Fibroblast of gingiva (primary cell): ENCODE results near the gene MAN2A1.

Experiments
- DNase-seq: peaks from one replicate; pipeline ENCODE4 v3.0.0-alpha.2; 2011; ENCODE audit warnings: low read depth

The MAN2A1 gene

DNA sequence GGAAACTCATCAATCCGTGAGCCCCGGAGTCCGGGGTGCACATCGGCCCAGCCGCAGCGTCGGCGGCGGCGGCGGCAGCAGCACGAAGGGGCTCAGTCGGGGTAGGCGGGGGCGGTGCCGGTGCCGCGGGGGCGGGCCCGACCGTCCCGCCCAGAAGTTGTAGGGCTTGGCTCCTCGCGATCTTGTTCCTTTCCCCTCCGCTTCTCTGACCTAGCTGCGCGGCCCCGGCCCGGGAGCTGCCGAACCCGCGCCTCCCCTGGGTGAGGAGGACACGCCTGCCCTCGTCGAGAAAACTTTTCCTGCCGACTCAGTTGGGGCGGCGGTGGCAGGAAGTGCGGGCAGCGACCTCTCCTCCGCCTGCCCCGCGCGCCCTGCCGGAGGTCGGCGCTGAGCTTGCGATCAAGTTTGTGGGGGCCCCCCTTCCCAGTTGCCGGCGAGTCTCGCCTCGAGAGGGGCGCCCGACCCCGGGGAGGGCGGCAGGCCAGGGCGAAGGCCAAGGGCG, at the start of gene MAN2A1:
Gene MAN2A1, plus strand, starts transcription at position 188 of the 502 bp plus-strand sequence. CDS start 491 bp downstream, outside the sequence.
- DNase-seq: peak; percentile 73

DNA sequence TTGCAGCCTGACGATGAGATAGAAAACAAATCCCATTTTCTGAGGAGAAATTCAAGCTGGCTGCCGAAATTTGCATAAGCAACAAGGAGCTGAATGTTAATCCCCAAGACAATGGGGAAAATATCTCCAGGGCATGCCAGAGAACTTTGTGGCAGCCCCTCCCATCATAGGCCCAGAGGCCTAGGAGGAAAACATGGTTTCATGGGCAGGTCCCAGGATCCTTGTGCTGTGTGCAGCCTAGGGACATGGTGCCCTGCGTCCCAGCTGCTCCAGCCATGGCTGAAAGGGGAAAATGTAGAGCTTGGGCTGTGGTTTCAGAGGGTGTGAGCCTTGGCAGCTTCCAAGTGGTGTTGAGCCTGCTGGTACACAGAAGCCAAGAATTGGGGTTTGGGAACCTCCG, 48.8 kb upstream of the MAN2A1 start:
- no peak for DNase-seq

DNA sequence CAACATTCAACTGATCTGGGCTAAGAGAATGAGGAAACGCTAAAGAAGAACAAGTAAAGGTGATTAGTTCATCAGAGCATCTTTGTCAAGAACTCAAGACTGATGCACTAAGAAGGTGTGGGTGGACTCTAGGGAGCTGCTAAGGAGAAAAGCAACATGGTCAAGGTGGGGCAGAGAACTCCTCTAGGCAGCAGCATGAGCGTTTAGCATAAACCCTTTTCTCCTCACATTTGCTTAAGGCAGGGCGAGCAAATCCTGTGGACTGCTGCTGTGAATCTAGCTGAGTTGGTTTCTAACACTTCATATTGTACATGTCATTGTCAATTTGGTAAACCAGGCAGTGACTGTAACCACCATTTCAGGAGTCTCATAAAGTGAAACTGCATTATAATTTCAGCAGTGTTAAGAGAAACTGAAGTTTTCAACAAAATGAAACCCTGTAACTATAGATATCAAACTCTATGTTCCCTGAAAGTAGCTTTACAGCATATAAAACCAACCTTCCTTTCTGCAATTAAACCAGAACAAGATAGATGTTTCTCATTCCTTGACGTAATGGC, 45.9 kb upstream of the MAN2A1 start:
- no peak for DNase-seq

DNA sequence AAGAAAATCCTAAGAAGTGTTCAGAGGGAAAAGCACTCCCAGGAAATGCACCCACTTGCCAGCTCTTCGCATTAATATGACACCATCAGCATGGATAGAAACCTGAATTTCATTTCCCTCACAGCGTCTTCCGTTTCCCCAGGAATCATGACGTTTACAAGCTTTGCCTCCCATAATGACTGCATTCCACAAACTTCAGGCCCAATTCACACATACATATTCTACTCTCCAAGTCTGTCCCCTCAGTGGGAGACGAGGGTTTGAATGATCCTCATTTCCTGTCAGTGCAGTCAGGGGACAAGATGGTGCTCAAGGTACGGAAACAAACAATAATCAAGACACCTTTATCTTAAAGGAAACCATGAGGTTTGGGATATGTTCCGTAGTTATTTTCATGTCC, 44.9 kb upstream of the MAN2A1 start:
- DNase-seq: peak; percentile 9

DNA sequence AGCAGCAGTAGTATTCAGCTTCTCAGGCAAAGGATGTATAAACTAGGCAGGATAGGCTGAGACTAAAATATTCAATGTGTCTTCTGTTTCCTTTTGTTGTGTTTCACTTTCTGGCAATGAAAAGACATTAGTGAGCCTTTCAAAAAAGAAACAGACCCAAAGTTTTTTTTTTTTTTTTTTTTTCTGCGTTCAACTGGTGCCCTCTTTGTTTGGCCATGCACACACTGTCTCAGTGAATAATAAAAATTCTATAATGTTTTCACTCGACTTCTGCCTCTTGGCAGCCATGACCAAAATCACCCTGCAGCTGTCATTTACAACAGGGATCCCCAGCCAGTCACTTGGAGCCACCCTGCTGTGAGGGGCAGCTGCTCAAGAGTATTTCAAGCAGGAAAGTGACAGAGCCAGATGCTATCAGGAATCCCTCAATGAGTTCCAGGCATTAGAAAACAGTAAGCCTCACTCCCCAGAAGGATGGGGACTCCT, 44.0 kb upstream of the MAN2A1 start:
- DNase-seq: no peak

DNA sequence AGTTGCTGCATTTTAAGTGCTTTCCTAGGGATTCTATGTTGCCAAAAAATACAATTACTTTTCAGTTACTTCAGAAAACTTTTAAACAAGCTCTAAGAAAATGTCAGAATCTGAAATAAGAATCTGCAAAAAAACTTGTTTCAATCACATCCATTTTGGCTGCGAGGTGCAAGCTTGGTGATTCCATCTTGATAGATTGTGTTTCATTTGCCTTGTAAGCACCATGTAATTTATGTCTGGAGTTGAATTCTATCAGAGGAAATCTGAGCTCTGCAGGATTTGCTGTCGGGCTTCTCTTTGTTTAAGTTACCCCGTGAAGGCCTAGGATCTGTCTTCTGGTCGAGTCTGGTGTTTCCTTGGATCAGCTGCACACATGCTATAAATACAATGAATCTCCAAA, 40.4 kb upstream of the MAN2A1 start:
- DNase-seq: no peak

DNA sequence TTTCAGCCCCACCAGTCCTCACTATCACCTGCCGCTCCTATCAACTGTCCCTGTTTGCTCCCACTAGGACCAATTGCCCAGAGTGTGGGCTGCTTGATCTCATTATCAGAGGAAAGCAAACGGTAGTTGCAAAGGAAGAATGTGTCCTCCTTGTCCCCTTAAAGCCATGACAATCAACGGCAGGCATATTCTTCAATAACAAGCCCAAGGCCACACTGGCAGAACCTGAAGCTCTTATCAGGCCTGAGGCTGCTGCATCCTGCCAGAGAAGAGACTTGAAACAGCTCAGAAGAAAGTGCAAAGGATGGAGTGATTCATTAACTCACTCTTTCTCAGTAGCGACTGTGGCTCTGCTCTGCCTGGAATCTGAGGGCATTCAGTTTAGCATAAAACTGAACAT, 39.2 kb upstream of the MAN2A1 start:
- no peak for DNase-seq

DNA sequence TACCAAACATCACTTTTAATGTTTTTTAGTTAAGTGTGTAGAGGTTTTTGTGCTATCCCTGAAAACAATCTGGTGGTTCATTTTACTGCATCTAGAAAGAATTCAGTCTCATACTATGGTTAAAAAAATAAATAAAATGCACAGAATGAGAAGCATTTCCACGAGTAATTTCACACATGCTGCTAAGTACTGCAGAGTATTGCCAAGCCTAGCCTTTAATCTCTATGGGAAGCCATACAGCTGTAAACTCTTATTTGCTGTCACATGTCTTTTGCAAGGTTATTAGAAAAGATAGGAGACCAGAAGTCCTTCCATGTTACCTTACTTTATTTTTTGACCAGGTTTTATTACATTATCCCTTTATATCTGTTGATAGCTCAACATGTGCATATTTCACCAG, 37.6 kb upstream of the MAN2A1 start:
- no peak for DNase-seq

DNA sequence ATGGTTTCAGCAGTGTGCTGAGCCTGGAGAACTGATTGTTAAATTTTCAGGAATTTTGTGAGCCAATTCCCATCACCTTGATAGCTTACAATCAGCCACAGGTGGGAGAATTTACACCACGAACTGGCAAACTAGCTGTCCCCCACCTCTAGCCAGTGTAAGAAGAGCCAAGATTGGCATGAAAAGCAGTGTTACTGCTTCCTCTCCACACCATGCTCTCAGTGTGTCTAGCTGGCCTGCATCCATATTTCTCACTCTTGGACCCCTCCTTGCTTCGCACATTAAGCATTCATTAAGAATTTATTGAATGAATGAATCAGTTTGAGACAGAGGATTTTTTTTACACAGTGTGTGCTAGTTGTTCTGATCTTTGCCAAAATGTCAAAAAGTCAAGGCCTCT, 36.7 kb upstream of the MAN2A1 start:
- DNase-seq: no peak

DNA sequence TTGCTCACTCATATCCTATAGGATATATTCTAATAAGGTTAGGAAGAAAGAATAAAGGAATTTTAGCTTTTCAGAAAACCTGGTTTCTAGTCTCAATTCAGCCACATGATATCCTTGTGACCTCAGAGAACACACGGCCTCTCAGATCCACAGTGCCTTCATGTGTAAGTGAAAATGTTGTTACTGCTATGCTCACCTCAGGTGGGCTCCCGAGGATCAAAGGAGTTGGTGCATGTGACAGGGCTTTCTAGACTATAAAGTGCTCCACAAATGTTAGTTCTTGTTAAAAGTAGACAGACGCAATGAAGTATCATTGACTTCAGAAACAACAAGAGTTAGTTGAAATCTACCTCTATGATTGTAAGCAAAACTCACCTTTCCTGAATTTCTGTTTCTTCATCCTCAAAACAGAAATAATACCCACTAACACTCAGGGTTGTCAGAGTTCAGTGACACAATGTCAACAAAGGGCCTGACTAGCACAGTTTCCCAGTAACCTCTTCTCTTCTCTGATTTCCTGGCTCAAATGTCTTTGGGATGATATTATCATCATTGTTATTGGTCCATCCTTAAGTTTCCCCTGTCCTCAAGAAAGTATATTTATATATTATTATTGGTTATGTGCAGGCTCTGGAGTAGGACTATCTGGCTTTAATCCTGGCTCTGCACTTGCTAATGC, 36.0 kb upstream of the MAN2A1 start:
- no peak for DNase-seq

DNA sequence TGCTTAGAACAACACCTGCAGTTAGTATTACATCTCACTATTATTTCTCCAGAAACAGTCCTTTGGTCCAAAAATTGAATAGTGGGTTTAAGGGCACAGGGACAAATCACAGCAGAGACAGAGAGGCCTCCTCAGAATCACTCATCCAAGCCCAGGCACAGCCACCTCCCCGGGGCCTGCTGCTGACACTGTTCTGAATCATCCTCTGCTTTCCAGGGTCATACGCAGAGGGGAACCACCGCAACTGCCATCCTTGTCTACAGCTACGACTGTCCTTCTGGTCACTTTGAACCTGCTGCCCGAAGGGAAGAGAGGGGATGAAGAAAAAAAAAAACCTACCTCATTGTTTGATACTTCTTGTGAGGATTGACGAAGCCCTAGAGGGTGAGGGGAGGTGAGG, 35.3 kb upstream of the MAN2A1 start:
- no peak for DNase-seq

DNA sequence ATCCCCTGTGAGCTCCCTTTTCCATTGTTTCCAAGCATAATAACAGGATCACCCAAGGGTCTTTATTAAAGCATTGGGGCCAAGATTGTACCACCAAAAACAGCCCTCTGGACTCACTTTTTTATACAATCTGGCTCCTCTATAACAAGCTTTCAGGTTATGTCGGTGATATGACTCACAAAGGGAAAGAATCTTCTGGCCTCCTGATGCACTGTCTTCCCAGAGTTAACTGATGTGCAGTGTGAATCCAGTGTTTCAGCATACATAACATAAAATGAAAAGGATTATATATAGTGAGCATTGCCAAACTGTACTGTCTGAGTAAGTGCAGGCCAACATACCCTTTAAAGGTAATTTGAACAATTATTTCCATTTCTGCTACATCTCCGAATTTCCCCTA, 33.9 kb upstream of the MAN2A1 start:
- DNase-seq: no peak

DNA sequence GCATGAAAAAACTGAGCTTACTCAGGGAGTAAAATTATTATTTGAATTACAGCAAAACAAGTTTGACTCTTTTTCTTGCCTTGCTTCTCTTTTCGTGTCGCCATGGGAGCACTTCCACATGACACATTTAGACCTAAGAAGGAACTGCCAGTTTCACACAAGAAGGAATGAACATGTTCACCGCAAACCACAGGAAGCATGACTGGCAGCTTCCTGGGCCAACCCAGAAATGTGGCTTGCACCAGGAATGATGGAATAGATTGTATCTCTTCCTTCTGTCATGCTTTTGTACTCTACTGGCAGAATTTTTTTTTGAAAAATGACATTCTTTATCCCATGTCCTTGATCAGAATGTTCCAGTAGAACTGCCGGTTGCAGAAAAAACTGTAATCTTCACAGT, 32.9 kb upstream of the MAN2A1 start:
- DNase-seq: peak; percentile 91

DNA sequence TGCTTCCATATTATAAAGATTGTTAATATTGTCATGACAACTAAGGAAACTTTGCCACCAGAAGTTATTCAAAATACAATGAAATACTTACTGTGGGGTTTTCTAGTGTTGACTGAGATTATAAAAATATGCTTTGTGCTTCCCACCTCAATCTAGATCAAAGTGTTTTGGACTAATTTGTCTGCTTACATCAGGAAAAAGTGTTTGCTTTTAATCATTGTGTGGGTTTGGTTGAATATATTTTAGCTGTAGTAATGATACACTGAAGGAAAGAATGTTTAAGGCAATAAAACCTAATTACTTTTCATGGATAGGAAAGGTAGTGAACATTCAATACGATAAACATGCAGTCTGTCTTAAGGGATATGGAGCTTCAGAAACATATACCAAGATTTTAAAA, 29.8 kb upstream of the MAN2A1 start:
- no peak for DNase-seq

DNA sequence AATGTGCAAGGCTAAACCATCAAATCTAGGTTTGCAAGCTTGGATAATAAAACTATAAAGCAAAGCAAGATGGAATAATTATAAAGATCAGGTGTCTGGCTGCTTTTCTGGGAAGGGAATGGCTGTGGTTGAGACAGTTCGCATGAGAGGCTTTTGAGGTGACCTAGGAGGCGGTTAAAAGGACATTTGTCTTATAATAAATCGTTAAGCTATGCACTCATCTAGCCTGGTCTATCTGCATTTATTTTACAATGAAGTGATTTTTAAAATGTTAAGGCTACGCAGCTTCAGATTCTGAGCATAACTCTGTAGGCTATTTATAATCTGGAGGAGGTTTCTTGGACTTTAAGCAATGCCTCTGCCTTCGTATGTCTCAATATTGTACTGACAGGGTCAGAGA, 29.4 kb upstream of the MAN2A1 start:
- no peak for DNase-seq

DNA sequence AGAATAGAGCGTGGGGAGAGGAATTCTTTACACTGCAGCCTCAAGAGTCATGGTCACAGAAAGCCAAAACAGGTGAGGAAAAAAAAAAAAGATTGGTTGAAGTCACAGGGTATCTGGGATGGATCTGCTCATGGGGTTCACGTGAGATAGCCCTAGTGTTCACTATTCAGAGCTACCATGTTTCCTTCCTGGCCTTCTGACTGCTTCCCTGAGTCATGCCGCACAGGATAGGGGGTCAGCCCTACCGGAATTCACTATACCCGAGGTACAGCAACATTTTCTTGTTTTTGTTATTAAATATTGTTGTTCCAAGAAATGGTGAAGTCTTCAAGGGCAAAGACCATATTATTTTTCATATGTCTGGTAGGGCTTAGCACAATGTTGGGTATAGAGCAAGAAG, 21.5 kb upstream of the MAN2A1 start:
- DNase-seq: no peak

DNA sequence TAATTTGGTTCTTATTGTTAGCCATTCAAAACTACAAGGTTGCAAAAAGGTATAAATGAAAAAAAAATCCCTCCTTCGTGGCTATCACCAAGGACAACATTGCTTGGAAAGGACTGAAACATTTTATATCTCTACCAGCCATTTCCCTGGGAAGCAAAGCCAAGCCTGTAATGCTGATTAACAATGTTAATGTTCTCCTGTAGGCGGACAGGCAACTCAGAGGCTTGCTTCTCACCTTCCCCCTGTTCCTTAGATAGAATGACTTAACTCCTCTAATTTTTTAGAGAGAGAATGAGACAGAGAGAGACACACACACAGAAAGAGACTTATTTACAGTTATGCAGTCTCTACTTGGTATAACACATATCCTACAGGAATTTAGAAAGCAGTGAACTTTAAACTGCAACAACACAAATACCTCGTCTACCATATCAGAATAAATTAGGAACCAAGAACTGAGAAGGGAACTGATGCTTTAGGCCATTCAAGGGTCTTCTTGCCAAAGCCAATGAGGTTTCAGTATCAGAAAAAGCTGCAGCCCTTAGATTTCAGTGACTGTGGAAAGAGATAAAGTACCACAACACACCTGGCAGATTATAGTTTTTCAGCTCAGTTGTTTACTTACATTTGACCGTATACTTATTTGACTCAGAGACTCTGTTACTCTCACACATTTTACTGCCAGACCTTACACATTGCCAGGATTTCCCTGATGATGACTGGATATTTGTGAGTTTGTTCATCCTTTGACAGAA, 20.9 kb upstream of the MAN2A1 start:
- DNase-seq: no peak

DNA sequence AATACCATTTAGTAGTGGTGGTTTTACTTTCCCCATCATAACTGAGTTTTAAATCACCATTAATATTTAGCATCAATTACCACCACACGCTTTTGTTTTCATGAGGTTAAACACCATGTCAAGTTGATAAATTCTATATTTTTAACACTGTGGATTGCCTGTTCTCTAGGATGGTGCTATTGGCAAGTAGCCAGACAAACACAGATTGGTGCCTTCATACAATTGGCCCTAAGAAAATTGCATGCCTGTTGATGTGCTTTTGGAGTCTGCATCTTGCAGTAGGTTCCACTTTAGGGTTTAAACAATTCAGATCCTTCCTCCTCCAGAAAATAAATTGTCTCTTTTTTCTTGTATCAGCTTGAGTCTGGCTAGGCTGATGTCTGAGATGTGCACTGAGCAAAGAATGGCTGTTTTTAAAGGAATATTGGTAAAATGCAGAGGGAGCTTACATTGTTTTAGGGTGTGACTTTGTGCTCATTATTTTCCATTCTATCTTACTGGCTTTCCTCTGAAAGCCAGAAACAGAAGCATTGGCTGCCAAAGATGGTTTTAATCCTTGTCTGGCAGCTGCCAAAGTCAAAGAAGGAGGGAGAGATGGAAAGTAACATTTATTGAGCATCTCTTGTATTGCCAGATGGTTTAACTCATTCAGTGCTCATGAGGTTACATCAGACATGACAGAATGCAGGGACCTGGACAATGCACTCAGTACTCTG, 19.6 kb upstream of the MAN2A1 start:
- DNase-seq: no peak

DNA sequence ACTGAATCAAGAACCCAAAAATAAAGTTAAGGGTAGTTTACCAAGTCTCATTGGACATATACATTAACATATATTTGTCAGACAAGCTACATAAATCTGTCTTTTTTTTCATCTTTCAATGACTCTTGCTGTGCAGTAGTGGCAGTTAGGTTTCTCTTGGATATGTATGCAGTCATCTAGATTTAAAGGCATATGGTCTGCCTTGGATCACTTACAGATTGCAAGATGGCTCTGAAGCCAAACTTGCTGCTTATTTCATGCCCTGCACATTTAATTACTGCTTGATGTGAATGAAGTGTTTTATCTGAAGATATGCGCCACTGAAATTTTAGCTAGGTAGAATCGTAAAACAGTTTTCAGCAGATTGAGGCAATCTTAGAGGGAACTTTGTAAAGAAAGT, 18.6 kb upstream of the MAN2A1 start:
- DNase-seq: no peak

DNA sequence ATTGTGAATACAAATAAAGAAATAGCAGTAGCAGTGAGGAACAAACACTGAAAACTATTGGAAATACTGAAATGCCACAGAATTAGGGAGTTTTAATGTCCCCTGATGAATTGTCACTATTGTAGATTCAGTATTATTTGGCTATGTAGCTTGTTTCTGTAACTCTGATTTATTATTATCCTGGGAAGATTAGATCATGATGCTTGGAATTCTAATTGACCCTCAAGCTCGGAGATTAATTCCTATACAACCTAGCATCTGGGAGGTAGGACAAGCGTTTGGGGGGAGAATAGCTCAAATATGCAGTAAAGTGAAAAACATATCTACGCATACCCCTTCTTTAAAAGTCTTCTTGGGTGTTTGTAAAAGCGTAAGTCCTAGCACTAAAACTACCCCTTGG, 15.1 kb upstream of the MAN2A1 start:
- DNase-seq: no peak

DNA sequence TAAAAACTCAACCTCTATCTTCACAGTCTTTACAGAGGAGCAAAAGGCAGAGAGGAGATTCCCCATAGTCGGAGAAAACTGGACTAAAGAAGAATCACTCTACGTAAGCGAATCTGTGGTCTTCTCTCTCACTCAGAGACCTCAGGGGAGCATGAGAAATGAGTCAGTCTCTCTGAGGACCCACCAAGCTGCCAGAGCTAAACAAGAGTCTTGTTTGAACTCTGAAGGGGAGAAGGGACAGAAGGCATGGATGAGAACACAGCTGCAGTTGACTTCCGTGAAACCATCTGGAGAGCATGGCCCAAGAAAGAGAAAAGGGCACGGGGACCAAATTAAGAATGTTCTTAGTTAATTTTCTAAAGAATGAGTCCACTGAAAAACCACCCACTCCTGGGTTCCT, 12.8 kb upstream of the MAN2A1 start:
- no peak for DNase-seq

DNA sequence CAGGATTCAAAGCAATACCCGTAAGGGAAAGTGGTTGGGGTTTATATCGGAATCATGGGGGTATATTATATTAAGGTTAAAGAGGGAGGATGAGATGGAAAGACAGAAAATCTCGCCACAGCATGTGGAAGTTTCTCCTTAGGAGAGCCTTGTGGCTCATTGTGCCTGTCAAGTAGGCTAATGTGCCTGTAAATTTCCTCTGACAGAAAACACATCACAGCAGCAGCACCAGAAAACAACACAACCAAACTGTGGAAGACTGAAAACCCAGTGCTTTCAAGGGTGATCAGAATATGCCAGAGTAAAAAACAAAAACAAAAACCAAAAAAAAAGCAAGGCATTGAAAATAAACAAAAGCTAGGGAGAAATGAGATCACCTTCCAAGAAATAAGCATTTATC, 11.3 kb upstream of the MAN2A1 start:
- no peak for DNase-seq

DNA sequence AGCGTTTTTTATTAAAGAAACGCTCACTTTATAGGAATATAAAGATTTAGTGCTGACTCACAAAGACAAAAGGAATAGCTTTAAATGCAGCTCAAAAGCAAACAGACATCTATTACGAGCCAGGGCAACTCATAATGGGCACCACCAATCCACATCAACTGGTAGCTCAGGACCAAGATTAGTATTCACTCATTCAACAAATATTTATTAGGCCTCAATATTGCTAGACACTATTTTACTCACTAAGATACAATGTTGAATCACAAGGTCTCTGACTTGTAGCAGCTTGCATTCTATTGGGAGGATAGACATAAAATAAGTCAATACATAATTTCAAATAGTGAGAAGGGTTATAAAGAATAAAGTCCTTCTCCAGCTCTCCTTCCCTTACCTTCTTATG, 8.0 kb upstream of the MAN2A1 start:
- no peak for DNase-seq
